Kidney (tissue), 22 donors: ENCODE data around the gene LMNA. TPM values are rescaled to one million over a fixed set of nuclear protein-coding genes. Genes with fewer than 3 reads are reported as not detected.
A peak's percentile ranks its signal among the peaks of the same experiment; 100 is the strongest.

Experiments
- DNase-seq, 5 donors: peaks; one replicate each; pipeline ENCODE4 v3.0.0-alpha.2; 2013 to 2020
- FAIRE-seq: peaks from 2 replicates; lab custom pipeline; 2012; peaks lifted over from hg19 to GRCh38; lab: Jason Lieb, UNC
- H3K27ac ChIP-seq, 2 donors: one replicate each; pipeline ENCODE4 v1.7.0; 2013; ENCODE audit warnings: low read depth in 2 of 2, low read length in 2 of 2, inconsistent platforms in 1 of 2
- H3K27me3 ChIP-seq: one replicate; pipeline ENCODE4 v1.7.1; 2013; ENCODE audit warnings: low read length, inconsistent platforms; ENCODE audit not compliant: control insufficient read depth, insufficient read depth
- H3K36me3 ChIP-seq, 3 donors: one replicate each; pipeline versions ENCODE4 v1.7.0 to v1.7.1; 2013; ENCODE audit warnings: low read length in 3 of 3, control low read depth in 1 of 3, inconsistent platforms in 1 of 3; ENCODE audit not compliant: insufficient read depth in 3 of 3, control insufficient read depth in 2 of 3
- H3K4me1 ChIP-seq, 3 donors: one replicate each; pipeline versions ENCODE4 v1.7.0 to v1.7.1; 2013; ENCODE audit warnings: low read length in 3 of 3, inconsistent platforms in 1 of 3, low read depth in 1 of 3; ENCODE audit not compliant: control insufficient read depth in 2 of 3, insufficient read depth in 2 of 3
- H3K4me3 ChIP-seq, 3 donors: one replicate each; pipeline versions ENCODE4 v1.7.0 to v1.8.1; 2013; ENCODE audit warnings: low read length in 3 of 3, control low read depth in 1 of 3, inconsistent platforms in 1 of 3
- H3K9ac ChIP-seq, 3 donors: one replicate each; pipeline versions ENCODE4 v1.7.0 to v1.7.1; 2013; ENCODE audit warnings: low read length in 3 of 3, control low read depth in 1 of 3, inconsistent platforms in 1 of 3
- H3K9me3 ChIP-seq, 3 donors: one replicate each; pipeline versions ENCODE4 v1.7.0 to v1.7.1; 2013; ENCODE audit warnings: low read length in 3 of 3, control low read depth in 1 of 3, inconsistent platforms in 1 of 3; ENCODE audit not compliant: control insufficient read depth in 2 of 3, insufficient read depth in 1 of 3
- CTCF ChIP-seq: IDR thresholded peaks from 3 replicates; pipeline ENCODE4 v1.5.1; 2012; ENCODE audit warnings: mild to moderate bottlenecking, moderate library complexity, borderline replicate concordance; ENCODE audit not compliant: insufficient read depth; ENCODE audit errors: extremely low read depth
- intact Hi-C: fragments of 100-400 bp; cut with DNase I; formaldehyde crosslinking; loops from one replicate; pipeline ENCODE4 v1.11.1; 2022
- long read RNA-seq, 10 donors: library from polyadenylated mRNA in 1 of 10; unstranded in 1 of 10; transcript quantifications; one replicate each; pipeline ENCODE4 v2.0.0 and lab custom pipeline, GENCODE V29; 2021 to 2026
- polyA plus RNA-seq: library from polyadenylated mRNA; stranded (reverse); fragments of 350-450 nt; fragmentation: Illumina TruSeq; extraction: RNeasy Lipid Tissue Mini Kit (QIAGEN cat#74804); gene quantifications from one replicate; pipeline ENCODE4 v1.2.3, GENCODE V29; 2014; ENCODE audit warnings: low read depth, low replicate concordance; ENCODE audit not compliant: insufficient read depth
- total RNA-seq: library from RNA; stranded (reverse); fragmentation: NEBNext Ultra II Directional; extraction: Animal tissue kit (Norgen Biotek cat#: 25700); gene quantifications from one replicate; pipeline ENCODE4 v1.2.1, GENCODE V29; 2021
- donor health status: control.
- donor health status: control.
- donor health status: control.
- donor health status: control.
- donor health status: control.
- donor health status: DM: yes; HTN: yes; CAD: no.
- donor health status: Normal renal cell carcinoma (clear cell type).

Gene LMNA
- 384 TPM for total RNA-seq
- 145 TPM for polyA plus RNA-seq
- long read RNA-seq, donor 1, transcript LMNA-206 (12 exons, 3,190 nt): major isoform, 9 of 60 reads
- long read RNA-seq, donor 1, partial matches to known transcripts: 51 of 60 reads
- long read RNA-seq, donor 1, other reads (novel, unspliced or antisense): 0 of 60 reads
- long read RNA-seq, donor 2, transcript LMNA-206 (12 exons, 3,190 nt): major isoform, 7 of 30 reads
- long read RNA-seq, donor 2, partial matches to known transcripts: 23 of 30 reads
- long read RNA-seq, donor 2, other reads (novel, unspliced or antisense): 0 of 30 reads
- long read RNA-seq, donor 3, transcript LMNA-206 (12 exons, 3,190 nt): major isoform, 7 of 24 reads
- long read RNA-seq, donor 3, partial matches to known transcripts: 17 of 24 reads
- long read RNA-seq, donor 3, other reads (novel, unspliced or antisense): 0 of 24 reads
- long read RNA-seq, donor 4, transcript LMNA-206 (12 exons, 3,190 nt): major isoform, 5 of 25 reads
- long read RNA-seq, donor 4, partial matches to known transcripts: 19 of 25 reads
- long read RNA-seq, donor 4, other reads (novel, unspliced or antisense): 0 of 25 reads
- long read RNA-seq, donor 5: 0 reads
- long read RNA-seq, donor 6, partial matches to known transcripts: 7 of 8 reads
- long read RNA-seq, donor 6, other reads (novel, unspliced or antisense): 0 of 8 reads
- long read RNA-seq, donor 7, transcript LMNA-206 (12 exons, 3,190 nt): major isoform, 259 of 629 reads
- long read RNA-seq, donor 7, partial matches to known transcripts: 281 of 629 reads
- long read RNA-seq, donor 7, other reads (novel, unspliced or antisense): 86 of 629 reads
- long read RNA-seq, donor 8, transcript LMNA-206 (12 exons, 3,190 nt): major isoform, 7 of 21 reads
- long read RNA-seq, donor 8, partial matches to known transcripts: 13 of 21 reads
- long read RNA-seq, donor 8, other reads (novel, unspliced or antisense): 0 of 21 reads
- long read RNA-seq, donor 9, transcript LMNA-206 (12 exons, 3,190 nt): major isoform, 5 of 16 reads
- long read RNA-seq, donor 9, partial matches to known transcripts: 11 of 16 reads
- long read RNA-seq, donor 9, other reads (novel, unspliced or antisense): 0 of 16 reads
- long read RNA-seq, donor 10, transcript LMNA-206 (12 exons, 3,190 nt): major isoform, 12 of 42 reads
- long read RNA-seq, donor 10, partial matches to known transcripts: 30 of 42 reads
- long read RNA-seq, donor 10, other reads (novel, unspliced or antisense): 0 of 42 reads

- no peak for FAIRE-seq
- Histone ChIP-seq H3K9me3 (no peaks in the 10 kb centered on the region), H3K36me3 (no peaks in the 10 kb centered on the region), H3K4me1 (peaks cover 3 to 22% (median 13%) of the 10 kb centered on the region in 3 donors), H3K9ac (peak within 1 kb of the TSS; percentile 31 to 100 (median 89)), H3K27ac (peak within 1 kb of the TSS; percentile 95 to 99), H3K27me3 (no peaks in the 10 kb centered on the region), H3K4me3 (peak within 1 kb of the TSS; percentile 80 to 99 (median 89))
- no peak for TF ChIP-seq CTCF
- intact Hi-C loops: no loop called here
- peak; percentile 74 to 97 (median 86) for DNase-seq
These were observed at the start of gene LMNA for GRCh38 chr1:156114101-156114918. Gene LMNA (plus strand): TSS chr1:156114711. CDS start chr1:156114919, 208 bp downstream.

GRCh38 chr1:156065212-156065611 lies 49.3 kb upstream of the LMNA start:
- intact Hi-C loops: no loop called here
- H3K27me3 ChIP-seq: no peaks in the 10 kb centered on the region
- no peak for DNase-seq
- no peaks in the 10 kb centered on the region for H3K9me3 ChIP-seq
- H3K4me1 ChIP-seq: peaks cover 0 to 4% (median 0%) of the 10 kb centered on the region in 3 donors
- no peak for TF ChIP-seq CTCF
- no peak for FAIRE-seq
- no peak overlapping the region for H3K4me3 ChIP-seq
- no peak overlapping the region for H3K9ac ChIP-seq
- no peak overlapping the region for H3K27ac ChIP-seq
- no peaks in the 10 kb centered on the region for H3K36me3 ChIP-seq

- no peaks in the 10 kb centered on the region for H3K36me3 ChIP-seq
- no peaks in the 10 kb centered on the region for H3K9me3 ChIP-seq
- TF ChIP-seq CTCF: no peak
- no peak overlapping the region for H3K9ac ChIP-seq
- peaks cover 0 to 4% (median 0%) of the 10 kb centered on the region in 3 donors for H3K4me1 ChIP-seq
- FAIRE-seq: no peak
- H3K27ac ChIP-seq: no peak overlapping the region
- no peaks in the 10 kb centered on the region for H3K27me3 ChIP-seq
- intact Hi-C loops: no loop called here
- H3K4me3 ChIP-seq: no peak overlapping the region
- DNase-seq: no peak
These were observed 48.6 kb upstream of the LMNA start for GRCh38 chr1:156065871-156066270.
